GM08714 (cell line): ENCODE data around the gene RABEP1.

ENCODE experiments used
- H3K4me3 ChIP-seq: fragments of 200-500 bp; sonication (Bioruptor generic); 2 replicates; pipeline ENCODE4 v1.5.1; 2014; ENCODE audit warnings: mild to moderate bottlenecking, low read length, inconsistent platforms
- ZNF274 ChIP-seq: IDR thresholded peaks from 2 replicates; pipeline ENCODE4 v1.6.1; 2012; ENCODE audit warnings: mild to moderate bottlenecking, low read depth, low read length

Gene RABEP1

DNA sequence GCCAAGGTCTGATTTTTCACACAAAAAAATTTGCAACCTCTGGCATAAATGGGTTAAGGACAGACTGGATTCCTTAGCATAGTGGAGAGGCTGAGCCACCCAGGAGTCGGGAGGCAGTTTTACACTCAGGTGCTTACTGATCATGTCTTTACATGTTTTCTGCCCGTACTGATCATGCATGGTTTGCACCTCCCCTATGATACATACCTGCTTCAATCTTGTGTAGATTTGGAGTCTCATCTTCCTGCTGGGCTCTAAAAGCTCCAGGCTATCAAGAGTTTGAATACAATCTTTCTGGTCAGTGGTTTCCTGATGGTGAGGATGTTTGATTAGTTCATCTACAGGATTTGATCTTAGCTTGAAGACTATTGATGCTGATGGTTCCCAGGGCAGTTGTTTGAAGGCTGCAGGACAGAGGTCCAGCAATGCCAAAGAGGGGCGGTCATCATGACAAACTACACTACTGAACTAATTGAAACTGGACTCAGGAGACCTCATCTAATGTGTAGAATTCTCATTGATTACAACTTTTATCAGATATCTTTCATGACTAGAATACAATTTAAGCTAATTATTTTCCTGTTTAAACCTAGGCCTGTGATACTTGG, 150.0 kb downstream of the RABEP1 start:
- TF ChIP-seq ZNF274 = no peak
- no peak overlapping the region for H3K4me3 ChIP-seq

- no peak for TF ChIP-seq ZNF274
- no peak overlapping the region for H3K4me3 ChIP-seq
Observed at GRCh38 chr17:5434984-5435383, 152.9 kb downstream of the RABEP1 start.
